Hepatocyte (in vitro differentiated cells): Measurements from ENCODE around the gene RARRES2. TPM values are rescaled to one million over a fixed set of nuclear protein-coding genes. Genes with fewer than 3 reads are reported as not detected.

Source experiments
- DNase-seq: peaks from one replicate; pipeline ENCODE4 v3.0.0-alpha.2; 2016; ENCODE audit warnings: low spot score
- H2AFZ ChIP-seq: fragments of 200-600 bp; sonication (generic); 2 replicates; pipeline ENCODE4 v1.6.0; 2016; ENCODE audit warnings: antibody characterized with exemption, mild to moderate bottlenecking
- H3K27ac ChIP-seq: fragments of 200-600 bp; sonication (generic); 2 replicates; pipeline ENCODE4 v1.5.1; 2016; ENCODE audit warnings: mild to moderate bottlenecking
- H3K27me3 ChIP-seq: fragments of 200-600 bp; sonication (generic); 2 replicates; pipeline ENCODE4 v1.6.1; 2016
- H3K36me3 ChIP-seq: fragments of 200-600 bp; sonication (generic); replicated peaks from 2 replicates; pipeline ENCODE4 v1.5.1; 2016; ENCODE audit warnings: low read depth; ENCODE audit not compliant: insufficient read depth
- H3K4me1 ChIP-seq: fragments of 200-600 bp; sonication (generic); 2 replicates; pipeline ENCODE4 v1.5.1; 2016; ENCODE audit warnings: mild to moderate bottlenecking, moderate library complexity; ENCODE audit not compliant: insufficient read depth
- H3K4me2 ChIP-seq: fragments of 200-600 bp; sonication (generic); 2 replicates; pipeline ENCODE4 v1.6.0; 2016
- H3K4me3 ChIP-seq: fragments of 200-600 bp; sonication (generic); 2 replicates; pipeline ENCODE4 v1.5.1; 2016; ENCODE audit warnings: mild to moderate bottlenecking
- H3K79me2 ChIP-seq: fragments of 200-600 bp; sonication (generic); 2 replicates; pipeline ENCODE4 v1.6.0; 2017; ENCODE audit warnings: mild to moderate bottlenecking
- H3K9me2 ChIP-seq: fragments of 200-600 bp; sonication (generic); replicated peaks from 2 replicates; pipeline ENCODE4 v1.6.0; 2017; ENCODE audit warnings: mild to moderate bottlenecking; ENCODE audit not compliant: insufficient read depth
- H3K9me3 ChIP-seq: fragments of 200-600 bp; sonication (generic); 2 replicates; pipeline ENCODE4 v1.5.1; 2016; ENCODE audit warnings: low read depth, mild to moderate bottlenecking
- H4K20me1 ChIP-seq: fragments of 200-600 bp; sonication (generic); 2 replicates; pipeline ENCODE4 v1.6.0; 2016; ENCODE audit warnings: mild to moderate bottlenecking; ENCODE audit not compliant: insufficient read depth, poor library complexity, severe bottlenecking
- EZH2 ChIP-seq: fragments of 200-600 bp; sonication (generic); IDR thresholded peaks from 2 replicates; pipeline ENCODE4 v1.6.1; 2016; ENCODE audit warnings: antibody characterized with exemption, mild to moderate bottlenecking, borderline replicate concordance
- EZH2phosphoT487 ChIP-seq: fragments of 200-600 bp; sonication (generic); IDR thresholded peaks from one replicate; pipeline ENCODE4 v1.6.1; 2018; ENCODE audit warnings: antibody characterized with exemption, mild to moderate bottlenecking, low read depth, moderate library complexity; ENCODE audit not compliant: unreplicated experiment, severe bottlenecking
- WGBS: methylation state at CpG from one replicate; pipeline ENCODE4 v1.1.6; 2016; ENCODE audit warnings: low lambda C conversion rate; ENCODE audit errors: missing lambda C conversion rate; 5-methylcytosine and 5-hydroxymethylcytosine counted together
- polyA plus RNA-seq: library from polyadenylated mRNA; unstranded; fragments of >200 nt; fragmentation: Nextera tagmentation; extraction: Ambion mirVana; gene quantifications from 2 replicates; pipeline ENCODE4 v1.2.1, GENCODE V29; 2016
- total RNA-seq: library from RNA; depleted of rRNA; stranded (reverse); fragments of >200 nt; gene quantifications from 2 replicates; pipeline ENCODE4 v1.2.3, GENCODE V29; 2014
- TF ChIP-seq, protein P1 (sequence below): fragments of 200-600 bp; sonication (generic); IDR thresholded peaks from 2 replicates; pipeline ENCODE4 v1.5.1; 2016; ENCODE audit warnings: antibody characterized with exemption, mild to moderate bottlenecking; ENCODE audit not compliant: poor library complexity

RARRES2 gene
- total and polyA plus RNA-seq, 2 experiments from 2014 or later: 104 to 187 TPM

DNA sequence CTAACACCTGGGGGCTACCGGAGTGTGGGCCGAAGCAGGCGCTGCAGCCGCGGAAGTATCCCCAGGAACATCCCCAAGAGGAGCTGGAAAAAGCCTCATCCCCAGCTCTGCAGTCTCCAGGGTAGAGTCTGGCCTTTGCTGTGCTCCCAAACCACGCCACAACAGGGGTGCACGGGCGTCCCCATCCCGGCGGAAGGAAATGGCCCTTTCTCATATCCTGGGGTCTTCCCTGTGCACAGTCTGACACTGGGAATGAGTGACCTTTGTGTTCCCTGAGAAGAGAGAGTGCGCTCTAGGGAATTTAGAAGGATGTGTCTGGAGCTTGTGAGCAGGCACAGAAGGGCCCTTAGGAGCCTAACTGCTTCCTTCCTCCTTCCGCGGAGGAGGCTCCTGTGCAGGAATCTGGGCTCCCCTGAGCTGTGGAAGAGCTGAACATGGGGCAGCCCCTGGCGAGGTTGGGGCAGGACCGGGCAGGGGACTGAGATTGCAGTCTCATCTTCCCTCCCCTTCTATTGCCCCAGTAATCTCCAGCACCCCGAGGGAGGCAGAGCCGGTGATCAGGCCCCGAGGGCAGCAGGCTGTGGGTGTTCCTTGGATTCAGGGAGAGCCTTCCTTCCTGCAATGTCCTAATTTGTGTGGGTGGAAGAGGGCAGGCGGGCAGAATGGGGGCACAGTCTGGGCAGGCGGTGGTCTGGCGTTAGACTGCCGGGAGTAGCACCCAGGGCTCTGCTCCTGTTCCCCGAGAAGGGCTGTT, 28.5 kb upstream of the RARRES2 start:
- Histone ChIP-seq H3K9me2 (no peaks in the 10 kb centered on the region), H3K36me3 (no peaks in the 10 kb centered on the region), H3K4me3 (peak overlapping the region; percentile 87), H3K27me3 (no peaks in the 10 kb centered on the region), H3K9me3 (no peaks in the 10 kb centered on the region), H4K20me1 (no peaks in the 10 kb centered on the region), H3K4me1 (peaks cover 34% of the 10 kb centered on the region), H3K4me2 (peak overlapping the region; percentile 94), H2AFZ (no peak overlapping the region), H3K79me2 (peaks cover 68% of the 10 kb centered on the region), H3K27ac (peak overlapping the region; percentile 96)
- no peak for DNase-seq
- WGBS: 33% methylated on average over 23 of the region's 23 CpGs
- TF ChIP-seq EZH2 (no peak), EZH2phosphoT487 (no peak)
- TF ChIP-seq, protein P1, sequence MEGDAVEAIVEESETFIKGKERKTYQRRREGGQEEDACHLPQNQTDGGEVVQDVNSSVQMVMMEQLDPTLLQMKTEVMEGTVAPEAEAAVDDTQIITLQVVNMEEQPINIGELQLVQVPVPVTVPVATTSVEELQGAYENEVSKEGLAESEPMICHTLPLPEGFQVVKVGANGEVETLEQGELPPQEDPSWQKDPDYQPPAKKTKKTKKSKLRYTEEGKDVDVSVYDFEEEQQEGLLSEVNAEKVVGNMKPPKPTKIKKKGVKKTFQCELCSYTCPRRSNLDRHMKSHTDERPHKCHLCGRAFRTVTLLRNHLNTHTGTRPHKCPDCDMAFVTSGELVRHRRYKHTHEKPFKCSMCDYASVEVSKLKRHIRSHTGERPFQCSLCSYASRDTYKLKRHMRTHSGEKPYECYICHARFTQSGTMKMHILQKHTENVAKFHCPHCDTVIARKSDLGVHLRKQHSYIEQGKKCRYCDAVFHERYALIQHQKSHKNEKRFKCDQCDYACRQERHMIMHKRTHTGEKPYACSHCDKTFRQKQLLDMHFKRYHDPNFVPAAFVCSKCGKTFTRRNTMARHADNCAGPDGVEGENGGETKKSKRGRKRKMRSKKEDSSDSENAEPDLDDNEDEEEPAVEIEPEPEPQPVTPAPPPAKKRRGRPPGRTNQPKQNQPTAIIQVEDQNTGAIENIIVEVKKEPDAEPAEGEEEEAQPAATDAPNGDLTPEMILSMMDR: no peak

DNA sequence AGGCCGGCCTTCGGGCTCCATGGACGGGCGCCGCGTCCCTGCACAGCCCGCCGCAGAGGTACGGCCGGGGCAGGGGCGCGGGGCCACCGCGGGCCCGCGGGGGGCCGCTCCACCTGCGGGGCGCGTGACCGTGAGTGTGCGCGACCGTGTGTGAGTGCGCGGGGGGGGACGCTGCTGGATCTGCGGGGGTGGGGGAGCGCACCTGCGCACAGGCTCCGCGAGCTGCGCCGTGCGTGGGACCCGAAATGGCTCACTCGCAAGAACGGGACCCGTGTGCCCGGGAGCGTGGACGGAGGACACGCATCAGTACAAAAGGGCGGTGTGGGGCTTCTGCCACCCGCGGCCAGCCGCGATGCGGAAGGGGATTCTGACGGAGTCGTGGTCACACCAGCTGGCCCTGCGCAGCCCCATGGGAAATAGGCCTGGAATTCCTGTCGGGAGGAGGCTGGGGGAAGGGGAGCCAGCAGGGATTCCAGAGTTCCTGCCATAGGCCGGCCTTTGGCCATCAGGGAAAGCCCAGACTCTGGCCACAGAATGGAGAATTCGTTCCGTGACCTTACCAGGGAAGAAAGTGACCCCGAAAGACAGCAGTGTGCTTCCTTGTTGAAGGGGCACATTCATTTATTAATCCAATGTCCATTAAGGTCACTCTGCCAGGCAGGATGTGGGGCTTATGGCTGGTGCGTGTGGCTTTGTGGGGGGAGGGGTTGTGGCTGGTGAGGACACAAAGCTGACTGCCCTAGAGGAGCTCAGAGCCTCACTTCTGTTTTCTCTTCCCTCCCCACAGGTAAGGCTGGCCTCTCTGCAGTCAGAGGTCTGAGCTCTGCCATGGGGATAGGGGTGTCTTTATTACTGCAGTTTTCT, 27.7 kb upstream of the RARRES2 start:
- Histone ChIP-seq H3K9me2 (no peaks in the 10 kb centered on the region), H3K4me1 (peaks cover 30% of the 10 kb centered on the region), H2AFZ (peak overlapping the region; percentile 46), H3K4me3 (peak overlapping the region; percentile 87), H3K36me3 (no peaks in the 10 kb centered on the region), H3K79me2 (peaks cover 60% of the 10 kb centered on the region), H3K4me2 (peak overlapping the region; percentile 94), H4K20me1 (no peaks in the 10 kb centered on the region), H3K27me3 (no peaks in the 10 kb centered on the region), H3K9me3 (no peaks in the 10 kb centered on the region), H3K27ac (peak overlapping the region; percentile 96)
- peak; percentile 81 for DNase-seq
- 1% methylated on average over 34 of the region's 58 CpGs for WGBS
- TF ChIP-seq EZH2phosphoT487 (no peak), EZH2 (no peak)

DNA sequence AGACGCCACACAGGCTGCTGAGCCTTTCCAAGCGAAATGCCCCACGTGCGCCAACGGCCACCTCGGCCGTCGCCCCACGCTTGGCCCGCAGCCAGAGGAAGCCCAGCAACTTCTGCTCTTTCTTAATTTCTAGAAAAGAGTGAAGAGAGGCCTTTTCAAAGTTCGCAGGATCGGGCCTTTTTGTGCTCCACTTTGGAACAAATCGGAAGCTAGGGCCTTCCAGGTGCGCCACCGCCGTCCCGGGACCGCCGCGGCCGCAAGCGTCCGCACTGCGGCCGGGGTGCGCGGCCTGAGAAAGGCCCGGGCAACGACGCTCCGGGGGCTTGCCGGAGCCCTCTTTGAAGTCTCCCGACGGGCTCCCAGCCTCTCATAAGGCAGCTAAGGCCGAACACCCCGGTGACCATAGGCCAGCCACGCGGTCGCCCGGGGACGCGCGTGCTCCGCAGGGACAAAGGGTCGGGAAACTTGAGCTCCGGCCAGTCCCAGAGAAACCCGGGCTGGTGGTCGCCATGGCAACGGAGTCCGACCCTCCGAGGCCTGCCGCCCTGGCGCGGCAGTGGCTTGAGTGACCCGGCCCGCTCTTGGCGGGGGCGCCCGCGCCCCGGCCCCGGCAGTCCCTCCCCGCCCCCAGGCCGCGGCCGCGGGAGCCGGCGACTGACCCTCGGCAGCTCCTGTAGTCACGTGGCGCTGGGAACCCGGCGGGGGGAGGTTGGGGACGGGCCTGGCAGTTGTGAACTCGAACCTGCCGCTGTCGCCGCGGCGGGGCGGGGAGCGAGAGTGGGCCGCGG, 26.9 kb upstream of the RARRES2 start, which contains the start of gene REPIN1:
Gene REPIN1 (plus strand): TSS at position 727 of the 788 bp plus-strand sequence. CDS start 890 bp downstream, outside the sequence.
- H3K36me3 ChIP-seq: no peaks in the 10 kb centered on the region
- H4K20me1 ChIP-seq: no peaks in the 10 kb centered on the region
- peak within 1 kb of the TSS; percentile 87 for H3K4me3 ChIP-seq
- H3K79me2 ChIP-seq: peaks cover 51% of the 10 kb centered on the region
- no peaks in the 10 kb centered on the region for H3K27me3 ChIP-seq
- H3K9me3 ChIP-seq: no peaks in the 10 kb centered on the region
- WGBS: 4% methylated on average over 68 of the region's 85 CpGs
- H3K9me2 ChIP-seq: no peaks in the 10 kb centered on the region
- H2AFZ ChIP-seq: peak within 1 kb of the TSS; percentile 60
- peak within 1 kb of the TSS; percentile 94 for H3K4me2 ChIP-seq
- peaks cover 22% of the 10 kb centered on the region for H3K4me1 ChIP-seq
- peak; percentile 94 for DNase-seq
- peak within 1 kb of the TSS; percentile 96 for H3K27ac ChIP-seq
- TF ChIP-seq EZH2phosphoT487: no peak
- TF ChIP-seq, protein P1: no peak
- TF ChIP-seq EZH2: no peak
